Endothelial cell of umbilical vein (primary cell): ENCODE results near the gene BCAP31. TPM values are rescaled to one million over a fixed set of nuclear protein-coding genes. Genes with fewer than 3 reads are reported as not detected.

ENCODE experiments used
- BruUV-seq: library from RNA; stranded (reverse); fragments of 400-500 nt; replicated peaks from 2 replicates; lab custom pipeline; 2021; lab: Mats Ljungman, UMichigan
- CTCF ChIA-PET: fragments of 300-600, 350-600 bp; sonication (Branson Sonifier 250); formaldehyde crosslinking; loops from one replicate; lab custom pipeline; 2021; ENCODE audit warnings: antibody characterized with exemption, inconsistent platforms; lab: Charles Lee
- POLR2A ChIA-PET: fragments of 300-600, 350-600 bp; sonication (Branson Sonifier 250); formaldehyde crosslinking; loops from one replicate; lab custom pipeline; 2021; ENCODE audit warnings: antibody characterized with exemption, inconsistent platforms; lab: Charles Lee
- DNase-seq: peaks from one replicate; pipeline ENCODE4 v3.0.0-alpha.2; 2011; ENCODE audit warnings: low read depth, low spot score
- FAIRE-seq: peaks from 2 replicates; lab custom pipeline; 2011; peaks lifted over from hg19 to GRCh38; lab: Jason Lieb, UNC
- H2AFZ ChIP-seq: 2 replicates; pipeline ENCODE4 v1.6.0; 2012; ENCODE audit warnings: low read depth, low read length, control low read depth, inconsistent platforms
- H3K27ac ChIP-seq: 2 replicates; pipeline ENCODE4 v1.5.1; 2011; ENCODE audit warnings: low read depth, mild to moderate bottlenecking, control low read depth, low read length, moderate library complexity; ENCODE audit not compliant: insufficient read depth
- H3K27me3 ChIP-seq, 2 experiments: 2 replicates each; pipeline versions ENCODE4 v1.6.0 to v1.6.1; 2011; ENCODE audit warnings: low read length in 2 of 2, mixed read lengths in 1 of 2; ENCODE audit not compliant: control insufficient read depth in 2 of 2, insufficient read depth in 2 of 2
- H3K36me3 ChIP-seq, 2 experiments: 2 replicates in 1 of 2; 3 replicates in 1 of 2; pipeline ENCODE4 v1.5.1; 2011; ENCODE audit warnings: low read length in 2 of 2, mild to moderate bottlenecking in 1 of 2, moderate library complexity in 1 of 2; ENCODE audit not compliant: control insufficient read depth in 2 of 2, insufficient read depth in 2 of 2; ENCODE audit errors: extremely low read depth in 1 of 2
- H3K4me1 ChIP-seq: 3 replicates; pipeline ENCODE4 v1.5.1; 2011; ENCODE audit warnings: mild to moderate bottlenecking, low read length; ENCODE audit not compliant: control insufficient read depth, insufficient read depth; ENCODE audit errors: extremely low read depth
- H3K4me2 ChIP-seq: 2 replicates; pipeline ENCODE4 v1.6.1; 2011; ENCODE audit warnings: low read length, control low read depth, mixed read lengths; ENCODE audit not compliant: insufficient read depth
- H3K4me3 ChIP-seq, 3 experiments: fragments of 200-600 bp in 1 of 3; sonication (generic), shearing (Covaris generic) in 1 of 3; replicated peaks in 1 of 3; 2 replicates each; pipeline ENCODE4 v1.5.1; 2011 to 2016; ENCODE audit warnings: control low read depth in 3 of 3, low read length in 3 of 3, mild to moderate bottlenecking in 2 of 3, inconsistent platforms in 1 of 3, low read depth in 1 of 3, moderate library complexity in 1 of 3; ENCODE audit not compliant: insufficient read depth in 1 of 3
- H3K79me2 ChIP-seq: 2 replicates; pipeline ENCODE4 v1.6.0; 2012; ENCODE audit warnings: low read length, inconsistent platforms; ENCODE audit not compliant: control insufficient read depth, insufficient read depth
- H3K9ac ChIP-seq: replicated peaks from 2 replicates; pipeline ENCODE3; 2011; ENCODE audit warnings: low read length, control low read depth; ENCODE audit not compliant: insufficient read depth; ENCODE audit errors: extremely low read depth
- H3K9me1 ChIP-seq: replicated peaks from 3 replicates; pipeline ENCODE4 v1.6.0; 2011; ENCODE audit warnings: mild to moderate bottlenecking, low read length; ENCODE audit not compliant: control insufficient read depth, insufficient read depth; ENCODE audit errors: extremely low read depth
- H3K9me3 ChIP-seq: replicated peaks from 2 replicates; pipeline ENCODE4 v1.5.1; 2012; ENCODE audit warnings: low read length, inconsistent platforms; ENCODE audit not compliant: control insufficient read depth, insufficient read depth
- H4K20me1 ChIP-seq: replicated peaks from 2 replicates; pipeline ENCODE3; 2011; ENCODE audit warnings: mild to moderate bottlenecking, low read length; ENCODE audit not compliant: control insufficient read depth, insufficient read depth; ENCODE audit errors: extremely low read depth
- CTCF ChIP-seq, 2 donors: IDR thresholded peaks; 1 replicate in 1 of 2; 2 replicates in 1 of 2; pipeline ENCODE4 v1.5.1; 2011; ENCODE audit warnings: low read length in 2 of 2, mild to moderate bottlenecking in 2 of 2, moderate library complexity in 2 of 2, control low read depth in 1 of 2, inconsistent platforms in 1 of 2, low read depth in 1 of 2; ENCODE audit not compliant: insufficient read depth in 1 of 2; ENCODE audit errors: extremely low read depth in 1 of 2
- EZH2 ChIP-seq: IDR thresholded peaks from 2 replicates; pipeline ENCODE4 v1.6.1; 2012; ENCODE audit warnings: borderline replicate concordance, low read depth, mild to moderate bottlenecking, moderate library complexity, low read length, inconsistent platforms; ENCODE audit not compliant: severe bottlenecking
- FOS ChIP-seq: IDR thresholded peaks from 2 replicates; pipeline ENCODE4 v1.6.1; 2011; ENCODE audit warnings: mild to moderate bottlenecking, low read length, moderate library complexity, borderline replicate concordance; ENCODE audit not compliant: insufficient read depth
- GATA2 ChIP-seq: IDR thresholded peaks from 2 replicates; pipeline ENCODE4 v1.7.0; 2011; ENCODE audit warnings: low read depth, mild to moderate bottlenecking, moderate library complexity, mixed read lengths, low read length; ENCODE audit not compliant: insufficient read length, insufficient read depth
- JUN ChIP-seq: IDR thresholded peaks from 2 replicates; pipeline ENCODE4 v1.6.1; 2011; ENCODE audit warnings: borderline replicate concordance, low read depth; ENCODE audit not compliant: insufficient read length, insufficient read depth
- MAX ChIP-seq: IDR thresholded peaks from 2 replicates; pipeline ENCODE4 v1.6.1; 2011; ENCODE audit not compliant: insufficient read depth, insufficient read length
- MYC ChIP-seq: IDR thresholded peaks from one replicate; pipeline ENCODE4 v1.6.1; 2011; ENCODE audit warnings: mild to moderate bottlenecking, low read depth, low read length
- POLR2A ChIP-seq: IDR thresholded peaks from 2 replicates; pipeline ENCODE4 v1.6.1; 2012; ENCODE audit warnings: low read depth, mild to moderate bottlenecking, control low read depth, low read length
- POLR2AphosphoS5 ChIP-seq: IDR thresholded peaks from 2 replicates; pipeline ENCODE4 v1.6.1; 2012; ENCODE audit warnings: low read depth, mild to moderate bottlenecking, control low read depth, low read length, moderate library complexity; ENCODE audit not compliant: insufficient read depth
- dilution Hi-C: fragments of 300-500 bp; cut with MboI; formaldehyde crosslinking; loops from one replicate; pipeline ENCODE4 v1.15.0; 2019; ENCODE audit warnings: low sequenced_read_pairs; ENCODE audit not compliant: extremely low pct_ligation_motif_present
- intact Hi-C: fragments of 100-400 bp; cut with micrococcal nuclease; formaldehyde crosslinking; loops from one replicate; pipeline ENCODE4 v1.10.0; 2022
- polyA plus RNA-seq, 4 experiments: library from polyadenylated mRNA; depleted of rRNA in 3 of 4; stranded (reverse) in 3 of 4; unstranded in 1 of 4; fragments of >200 nt; gene quantifications; 2 replicates each; pipeline versions ENCODE4 v1.2.1 to v1.2.3, GENCODE V29; 2011 to 2012; ENCODE audit warnings: missing spikeins in 1 of 4
- total RNA-seq: library from RNA; stranded (reverse); gene quantifications from 2 replicates; pipeline ENCODE4 v1.2.3, GENCODE V29; 2021

BCAP31 gene
- total and polyA plus RNA-seq, 2 donors (not counting 3 experiments of a cell fraction or from before 2014, with no cell fraction given), result 169 to 203 TPM

GRCh38 chrX:153701706-153702105 lies 22.5 kb downstream of the BCAP31 start:
- ChIA-PET CTCF (no interaction called here), POLR2A (no interaction called here)
- no peaks in the 10 kb centered on the region for H3K9me1 ChIP-seq
- H3K4me2 ChIP-seq, result no peak overlapping the region
- no peak for FAIRE-seq
- peaks cover 2% of the 10 kb centered on the region for H3K79me2 ChIP-seq
- no TSS peak for BruUV-seq
- peaks cover 19% of the 10 kb centered on the region for H3K4me1 ChIP-seq
- intact Hi-C loops (no loop called here), dilution Hi-C loops (no loop called here)
- TF ChIP-seq POLR2AphosphoS5 (no peak), MYC (no peak)
- H3K9me3 ChIP-seq, result no peaks in the 10 kb centered on the region
- no peaks in the 10 kb centered on the region for H3K27me3 ChIP-seq
- no peak overlapping the region for H2AFZ ChIP-seq
- DNase-seq, result no peak
- H3K4me3 ChIP-seq, result no peak overlapping the region
- H3K27ac ChIP-seq, result no peak overlapping the region
- H4K20me1 ChIP-seq, result no peaks in the 10 kb centered on the region
- peaks cover 2 to 19% of the 10 kb centered on the region in 2 experiments for H3K36me3 ChIP-seq
- no peak overlapping the region for H3K9ac ChIP-seq

GRCh38 chrX:153700967-153701366 lies 23.2 kb downstream of the BCAP31 start:
- CTCF ChIA-PET, result no interaction called here
- H3K9ac ChIP-seq, result no peak overlapping the region
- TF ChIP-seq MAX (no peak), EZH2 (no peak), CTCF (IDR thresholded peaks at IDR 0.05; ENCODE audit: extremely low read depth in 1 of 2, insufficient read depth in 1 of 2, low read depth in 1 of 2, low read length in 2 of 2) (no peak), MYC (no peak), POLR2A (no peak), POLR2AphosphoS5 (no peak), FOS (no peak), JUN (no peak), GATA2 (no peak)
- intact Hi-C loops, result no loop called here
- no peaks in the 10 kb centered on the region for H4K20me1 ChIP-seq
- H3K4me1 ChIP-seq, result peaks cover 19% of the 10 kb centered on the region
- H3K79me2 ChIP-seq, result no peaks in the 10 kb centered on the region
- BruUV-seq, result no TSS peak
- no peak overlapping the region for H3K4me3 ChIP-seq
- dilution Hi-C loops, result no loop called here
- peaks cover 2 to 19% of the 10 kb centered on the region in 2 experiments for H3K36me3 ChIP-seq
- FAIRE-seq (no peak), DNase-seq (no peak)
- H3K27me3 ChIP-seq, result no peaks in the 10 kb centered on the region
- no peak overlapping the region for H3K27ac ChIP-seq
- H3K9me3 ChIP-seq, result no peaks in the 10 kb centered on the region
- H3K4me2 ChIP-seq, result no peak overlapping the region
- no peak overlapping the region for H2AFZ ChIP-seq
- POLR2A ChIA-PET, result no interaction called here
- H3K9me1 ChIP-seq, result no peaks in the 10 kb centered on the region
